ENCODE measurements around the gene PDCD5. TPM values are rescaled to one million over a fixed set of nuclear protein-coding genes. Genes with fewer than 3 reads are reported as not detected.
"Not testable (repeated sequence)": the region's sequence is repeated elsewhere in the genome, so short reads cannot be mapped to it uniquely, and the experiment has no call there.

The PDCD5 gene, protein sequence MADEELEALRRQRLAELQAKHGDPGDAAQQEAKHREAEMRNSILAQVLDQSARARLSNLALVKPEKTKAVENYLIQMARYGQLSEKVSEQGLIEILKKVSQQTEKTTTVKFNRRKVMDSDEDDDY
- total RNA-seq (2014; rRNA removed; shearing (Covaris generic)): 310 and 410 TPM in 2 replicates

DNA sequence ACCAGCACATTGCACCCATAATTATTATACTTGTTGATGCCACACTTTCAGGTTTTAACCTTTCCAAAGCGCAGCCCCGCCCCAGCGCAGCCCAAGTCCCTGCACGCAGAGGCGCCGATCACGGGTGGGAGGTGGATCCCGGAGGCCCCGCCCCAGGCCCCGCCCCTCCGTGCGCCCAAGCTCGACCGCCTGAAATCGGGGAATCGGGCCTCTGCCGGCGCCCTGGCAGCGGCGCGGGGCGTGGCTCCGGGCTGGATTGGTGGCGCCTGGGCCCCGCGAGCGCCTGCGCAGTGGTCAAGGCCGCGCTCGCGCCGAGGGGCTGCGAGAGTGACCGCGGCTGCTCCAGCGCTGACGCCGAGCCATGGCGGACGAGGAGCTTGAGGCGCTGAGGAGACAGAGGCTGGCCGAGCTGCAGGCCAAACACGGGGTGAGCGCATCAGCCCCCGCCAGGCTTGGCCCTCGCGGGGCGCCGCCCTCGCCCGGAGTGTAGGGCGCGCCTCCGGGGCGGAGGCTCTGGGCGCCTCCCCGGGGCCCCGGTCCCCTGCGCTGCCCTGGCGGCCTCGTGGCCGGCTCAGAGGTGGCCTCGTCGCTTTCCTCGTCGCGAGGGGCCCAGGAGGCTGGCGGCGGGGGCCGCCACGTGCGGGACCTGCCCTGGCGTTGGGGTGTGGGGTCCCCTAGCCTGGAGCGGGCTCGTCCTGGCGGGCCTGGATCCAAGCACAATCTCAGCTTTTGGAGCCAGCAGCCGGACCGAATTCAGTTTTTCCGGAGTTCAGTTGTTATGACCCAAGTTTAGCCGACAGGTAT is at the start of gene PDCD5:
Gene PDCD5 (plus strand): TSS at position 290 of the 804 bp plus-strand sequence. CDS start 72 bp downstream, at position 362.
- DNase-seq (ENCODE audit: low read depth): peak; percentile 97

DNA sequence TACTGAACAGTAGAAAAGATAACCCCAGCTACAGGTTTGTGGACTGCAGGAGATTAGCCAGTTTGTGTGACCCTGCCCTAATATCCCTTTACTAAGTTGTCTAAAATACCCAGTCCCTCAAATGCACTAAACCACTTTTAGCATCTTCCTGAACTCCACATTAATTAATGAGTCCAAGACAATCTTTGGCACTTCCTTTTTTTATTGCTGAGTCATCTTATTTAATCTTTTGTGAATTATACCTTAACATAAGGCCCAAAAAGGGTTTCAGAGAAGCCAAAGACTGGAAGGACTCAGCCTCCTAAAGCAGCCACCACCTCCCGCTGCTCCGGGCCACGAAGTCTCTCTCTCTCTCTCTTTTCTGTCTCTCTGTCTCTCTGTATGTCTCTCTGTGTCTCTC is 48.8 kb upstream of the PDCD5 start:
- no peak for DNase-seq (ENCODE audit: low read depth)

- DNase-seq (ENCODE audit: low read depth): no peak
Measured at GRCh38 chr19:32537580-32537979, 43.4 kb upstream of the PDCD5 start.

- no peak for DNase-seq (ENCODE audit: low read depth)
Measured at GRCh38 chr19:32539240-32539916, 41.6 kb upstream of the PDCD5 start.

GRCh38 chr19:32540621-32541020 is 40.4 kb upstream of the PDCD5 start:
- no peak for DNase-seq (ENCODE audit: low read depth)

GRCh38 chr19:32541376-32541775 is 39.6 kb upstream of the PDCD5 start:
- not testable (repeated sequence) for DNase-seq (ENCODE audit: low read depth)

GRCh38 chr19:32542477-32543108 is 38.4 kb upstream of the PDCD5 start:
- no peak for DNase-seq (ENCODE audit: low read depth)

GRCh38 chr19:32543115-32543900 is 37.7 kb upstream of the PDCD5 start:
- peak; percentile 83 for DNase-seq (ENCODE audit: low read depth)

- DNase-seq (ENCODE audit: low read depth): no peak
Measured at GRCh38 chr19:32544917-32545316, 36.1 kb upstream of the PDCD5 start.

DNA sequence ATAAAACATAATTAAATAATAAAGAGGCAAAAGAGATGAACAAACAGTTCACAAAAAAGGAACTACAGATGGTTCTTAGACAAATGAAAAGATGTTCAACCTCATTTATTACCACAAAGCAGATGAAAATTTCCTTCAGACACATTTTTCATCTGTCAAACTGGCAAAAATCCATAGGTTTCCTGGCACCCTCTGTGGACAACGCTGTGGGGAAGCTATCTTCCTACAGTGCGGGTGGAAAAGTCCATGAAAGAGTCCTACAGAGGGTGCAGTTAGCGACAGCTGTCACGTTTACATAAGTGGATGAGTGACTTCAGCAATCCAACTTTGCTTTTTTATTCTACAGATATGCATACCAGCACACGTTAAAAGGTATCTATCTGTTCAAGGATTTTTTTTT is 30.3 kb upstream of the PDCD5 start:
- DNase-seq (ENCODE audit: low read depth): no peak

- DNase-seq (ENCODE audit: low read depth): no peak
Measured at GRCh38 chr19:32555786-32556185, 25.2 kb upstream of the PDCD5 start.

- no peak for DNase-seq (ENCODE audit: low read depth)
Measured at GRCh38 chr19:32558607-32559228, 22.3 kb upstream of the PDCD5 start.

DNA sequence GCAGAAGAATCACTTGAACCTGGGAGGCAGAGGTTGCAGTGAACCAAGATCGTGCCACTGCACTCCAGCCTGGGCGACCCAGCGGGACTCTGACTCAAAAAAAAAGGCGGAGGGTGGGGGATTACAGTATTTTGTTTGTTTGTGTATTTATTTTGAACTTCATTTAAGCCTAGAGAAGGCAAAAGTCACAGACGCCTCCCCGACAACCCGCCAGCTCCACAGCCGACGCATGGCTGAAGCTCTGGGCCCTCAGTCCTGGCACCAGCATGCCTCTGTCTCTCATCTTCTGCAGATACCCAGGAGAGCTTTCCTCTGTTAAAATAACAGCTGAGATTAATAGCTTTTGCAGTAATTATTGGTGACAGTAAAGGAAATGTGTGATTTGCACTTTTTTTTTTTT is 17.2 kb upstream of the PDCD5 start:
- no peak for DNase-seq (ENCODE audit: low read depth)

GRCh38 chr19:32566246-32566830 is 14.7 kb upstream of the PDCD5 start:
- peak; percentile 86 for DNase-seq (ENCODE audit: low read depth)

- DNase-seq (ENCODE audit: low read depth): no peak
Measured at GRCh38 chr19:32567486-32567885, 13.5 kb upstream of the PDCD5 start.

DNA sequence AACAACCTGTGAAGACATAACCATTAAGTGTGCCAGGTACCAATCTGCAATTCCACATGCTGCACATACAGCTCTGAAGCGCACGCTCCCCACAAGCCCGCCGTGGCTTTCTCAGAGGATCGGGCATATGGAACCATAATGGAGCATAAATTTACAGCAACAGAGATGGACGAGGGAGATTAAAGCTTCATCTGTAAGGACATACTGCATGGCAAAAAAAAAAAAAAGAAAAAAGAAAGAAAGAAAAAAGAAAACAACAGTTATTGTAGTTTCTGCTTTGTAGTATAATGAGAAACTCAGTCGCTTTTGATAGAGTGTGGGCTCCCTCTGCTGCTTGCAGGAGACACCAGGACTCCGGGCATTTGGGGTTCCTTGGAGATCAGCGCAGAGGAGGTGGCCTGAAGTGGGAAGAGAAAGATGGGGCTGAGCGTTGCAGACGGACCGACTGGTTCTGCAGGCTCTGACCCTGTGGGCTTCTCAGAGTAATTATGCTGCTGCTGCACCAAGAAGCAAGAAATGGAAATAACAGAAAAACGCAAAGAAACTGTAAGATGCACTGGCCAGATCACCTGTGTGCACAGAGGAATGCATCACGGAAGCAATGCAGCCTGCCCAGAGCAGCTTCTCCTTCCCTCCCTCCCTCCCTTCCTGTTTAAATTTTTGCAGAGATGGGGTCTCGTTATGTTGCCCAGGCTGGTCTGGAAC is 10.8 kb upstream of the PDCD5 start:
- DNase-seq (ENCODE audit: low read depth): peak; percentile 72

- DNase-seq (ENCODE audit: low read depth): not testable (repeated sequence)
Measured at GRCh38 chr19:32571471-32572075, 9.4 kb upstream of the PDCD5 start.

- not testable (repeated sequence) for DNase-seq (ENCODE audit: low read depth)
Measured at GRCh38 chr19:32572700-32573491, 8.1 kb upstream of the PDCD5 start.

GRCh38 chr19:32573492-32573794 is 7.5 kb upstream of the PDCD5 start:
- no peak for DNase-seq (ENCODE audit: low read depth)
